Measurements from ENCODE around the gene HP.
A peak's percentile ranks its signal among the peaks of the same experiment; 100 is the strongest.

The HP gene

DNA sequence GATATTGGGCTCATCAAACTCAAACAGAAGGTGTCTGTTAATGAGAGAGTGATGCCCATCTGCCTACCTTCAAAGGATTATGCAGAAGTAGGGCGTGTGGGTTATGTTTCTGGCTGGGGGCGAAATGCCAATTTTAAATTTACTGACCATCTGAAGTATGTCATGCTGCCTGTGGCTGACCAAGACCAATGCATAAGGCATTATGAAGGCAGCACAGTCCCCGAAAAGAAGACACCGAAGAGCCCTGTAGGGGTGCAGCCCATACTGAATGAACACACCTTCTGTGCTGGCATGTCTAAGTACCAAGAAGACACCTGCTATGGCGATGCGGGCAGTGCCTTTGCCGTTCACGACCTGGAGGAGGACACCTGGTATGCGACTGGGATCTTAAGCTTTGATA is 6.1 kb downstream of the HP start:
- no peaks in the 10 kb centered on the region for H3K36me3 ChIP-seq
- no peaks in the 10 kb centered on the region for H3K9me3 ChIP-seq
- no peaks in the 10 kb centered on the region for H3K27me3 ChIP-seq
- TF ChIP-seq, protein P1, sequence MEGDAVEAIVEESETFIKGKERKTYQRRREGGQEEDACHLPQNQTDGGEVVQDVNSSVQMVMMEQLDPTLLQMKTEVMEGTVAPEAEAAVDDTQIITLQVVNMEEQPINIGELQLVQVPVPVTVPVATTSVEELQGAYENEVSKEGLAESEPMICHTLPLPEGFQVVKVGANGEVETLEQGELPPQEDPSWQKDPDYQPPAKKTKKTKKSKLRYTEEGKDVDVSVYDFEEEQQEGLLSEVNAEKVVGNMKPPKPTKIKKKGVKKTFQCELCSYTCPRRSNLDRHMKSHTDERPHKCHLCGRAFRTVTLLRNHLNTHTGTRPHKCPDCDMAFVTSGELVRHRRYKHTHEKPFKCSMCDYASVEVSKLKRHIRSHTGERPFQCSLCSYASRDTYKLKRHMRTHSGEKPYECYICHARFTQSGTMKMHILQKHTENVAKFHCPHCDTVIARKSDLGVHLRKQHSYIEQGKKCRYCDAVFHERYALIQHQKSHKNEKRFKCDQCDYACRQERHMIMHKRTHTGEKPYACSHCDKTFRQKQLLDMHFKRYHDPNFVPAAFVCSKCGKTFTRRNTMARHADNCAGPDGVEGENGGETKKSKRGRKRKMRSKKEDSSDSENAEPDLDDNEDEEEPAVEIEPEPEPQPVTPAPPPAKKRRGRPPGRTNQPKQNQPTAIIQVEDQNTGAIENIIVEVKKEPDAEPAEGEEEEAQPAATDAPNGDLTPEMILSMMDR (IDR thresholded peaks at IDR 0.05; ENCODE audit: low read depth, low read length) = no peak
- H3K4me3 ChIP-seq (ENCODE audit: low read depth, low read length) = no peak overlapping the region
- no peak for DNase-seq
- no peaks in the 10 kb centered on the region for H3K4me1 ChIP-seq

DNA sequence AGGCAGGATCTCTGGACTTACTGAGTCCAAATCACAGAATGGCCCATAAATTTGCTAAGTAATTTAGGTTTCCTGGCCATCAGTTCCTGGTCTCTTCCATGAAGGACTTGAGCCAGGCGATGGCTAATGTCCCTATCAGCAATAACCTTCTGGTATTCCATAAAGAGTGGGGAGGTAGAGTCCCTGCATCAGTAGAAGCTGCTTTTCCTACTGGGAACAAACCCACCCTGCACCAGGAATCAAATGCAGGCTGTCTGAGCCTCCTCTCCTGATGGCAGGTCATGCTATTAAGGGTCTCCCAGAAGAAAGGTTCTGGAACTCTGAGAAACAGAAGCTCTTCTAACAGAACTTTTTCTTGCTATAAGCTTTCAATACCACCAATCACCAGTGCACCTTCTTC is 7.3 kb downstream of the HP start:
- no peak for DNase-seq
- Histone ChIP-seq H3K27me3 (no peaks in the 10 kb centered on the region), H3K9me3 (no peaks in the 10 kb centered on the region), H3K4me1 (no peaks in the 10 kb centered on the region), H3K4me3 (ENCODE audit: low read depth, low read length) (no peak overlapping the region), H3K36me3 (no peaks in the 10 kb centered on the region)
- TF ChIP-seq, protein P1 (IDR thresholded peaks at IDR 0.05; ENCODE audit: low read depth, low read length) = no peak

DNA sequence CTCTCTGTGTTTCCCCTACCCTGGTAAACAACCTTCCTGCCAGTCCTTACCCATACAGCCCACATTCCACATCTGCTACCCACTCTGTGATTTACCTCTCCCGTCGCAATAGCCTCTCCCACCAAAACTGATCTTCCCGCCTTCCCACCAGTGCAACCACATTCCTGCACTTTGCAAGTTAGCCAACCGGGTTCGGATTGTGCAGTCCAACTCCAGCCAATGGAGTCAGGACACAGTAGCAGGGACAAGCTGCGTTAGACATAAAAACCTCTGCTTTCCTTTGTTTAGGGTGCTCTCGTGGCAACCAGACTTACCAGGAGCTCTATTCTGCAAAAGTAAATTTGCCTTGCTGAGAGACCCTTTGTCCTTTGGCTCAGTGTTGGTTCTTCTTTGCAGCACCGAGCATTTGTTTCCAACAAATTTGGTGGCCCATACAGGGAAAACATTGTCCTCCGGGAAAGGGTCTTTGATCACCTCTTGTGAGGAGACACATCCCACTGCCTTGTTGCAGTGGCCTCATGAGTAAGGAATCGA is 10.1 kb downstream of the HP start:
- H3K4me1 ChIP-seq = no peaks in the 10 kb centered on the region
- TF ChIP-seq, protein P1 (IDR thresholded peaks at IDR 0.05; ENCODE audit: low read depth, low read length) = no peak
- no peaks in the 10 kb centered on the region for H3K27me3 ChIP-seq
- DNase-seq = no peak
- H3K9me3 ChIP-seq = no peaks in the 10 kb centered on the region
- H3K36me3 ChIP-seq = no peaks in the 10 kb centered on the region
- H3K4me3 ChIP-seq (ENCODE audit: low read depth, low read length) = no peak overlapping the region

DNA sequence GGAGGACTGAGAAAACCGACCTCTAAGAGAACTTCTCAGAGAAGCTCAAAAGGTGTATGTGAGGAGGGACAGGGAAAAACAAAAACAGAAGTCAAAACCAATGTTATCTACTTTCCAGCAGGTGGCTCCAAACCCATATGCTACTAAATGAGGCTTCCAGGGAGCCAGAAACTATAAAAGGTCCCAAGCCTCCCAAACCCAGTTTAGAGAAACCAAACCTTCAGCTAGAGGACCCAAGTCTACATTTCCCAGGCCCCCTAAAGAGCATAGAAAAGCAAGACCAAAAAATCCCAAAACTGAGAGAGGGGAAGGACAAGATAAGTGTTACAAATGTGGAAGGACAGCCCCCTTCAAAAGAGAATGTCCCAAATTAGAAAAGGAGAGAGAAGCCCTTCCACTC is 12.4 kb downstream of the HP start:
- DNase-seq = no peak
- no peak overlapping the region for H3K4me3 ChIP-seq (ENCODE audit: low read depth, low read length)

DNA sequence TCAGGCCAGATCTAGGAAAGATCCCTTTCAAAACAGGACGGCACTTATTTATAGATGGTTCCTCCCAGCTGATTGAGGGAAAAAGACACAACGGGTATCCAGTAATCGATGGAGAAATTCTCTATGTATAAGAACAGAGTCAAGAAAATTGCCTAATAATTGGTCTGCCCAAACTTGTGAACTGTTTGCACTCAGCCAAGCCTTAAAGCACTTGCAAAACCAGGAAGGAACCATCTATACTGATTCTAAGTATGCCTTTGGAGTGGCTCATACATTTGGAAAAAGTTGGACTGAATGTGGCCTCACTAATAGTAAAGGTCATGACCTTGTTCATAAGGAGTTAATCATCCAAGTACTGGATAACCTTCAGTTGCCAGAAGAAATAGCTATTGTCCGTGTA is 14.6 kb downstream of the HP start:
- no peak for DNase-seq
- Histone ChIP-seq H3K4me1 (no peaks in the 10 kb centered on the region), H3K27me3 (no peaks in the 10 kb centered on the region), H3K4me3 (ENCODE audit: low read depth, low read length) (no peak overlapping the region), H3K36me3 (no peaks in the 10 kb centered on the region; the same call in 1 of the 2 replicates), H3K9me3 (no peaks in the 10 kb centered on the region)
- TF ChIP-seq, protein P1 (IDR thresholded peaks at IDR 0.05; ENCODE audit: low read depth, low read length) = no peak

More for the DNA sequence above, 12.4 kb downstream of the HP start:
- Histone ChIP-seq H3K36me3 (no peaks in the 10 kb centered on the region; the same call in 1 of the 2 replicates), H3K9me3 (no peaks in the 10 kb centered on the region), H3K27me3 (no peaks in the 10 kb centered on the region), H3K4me1 (no peaks in the 10 kb centered on the region)
- TF ChIP-seq, protein P1 (IDR thresholded peaks at IDR 0.05; ENCODE audit: low read depth, low read length) = peak; percentile 74

DNA sequence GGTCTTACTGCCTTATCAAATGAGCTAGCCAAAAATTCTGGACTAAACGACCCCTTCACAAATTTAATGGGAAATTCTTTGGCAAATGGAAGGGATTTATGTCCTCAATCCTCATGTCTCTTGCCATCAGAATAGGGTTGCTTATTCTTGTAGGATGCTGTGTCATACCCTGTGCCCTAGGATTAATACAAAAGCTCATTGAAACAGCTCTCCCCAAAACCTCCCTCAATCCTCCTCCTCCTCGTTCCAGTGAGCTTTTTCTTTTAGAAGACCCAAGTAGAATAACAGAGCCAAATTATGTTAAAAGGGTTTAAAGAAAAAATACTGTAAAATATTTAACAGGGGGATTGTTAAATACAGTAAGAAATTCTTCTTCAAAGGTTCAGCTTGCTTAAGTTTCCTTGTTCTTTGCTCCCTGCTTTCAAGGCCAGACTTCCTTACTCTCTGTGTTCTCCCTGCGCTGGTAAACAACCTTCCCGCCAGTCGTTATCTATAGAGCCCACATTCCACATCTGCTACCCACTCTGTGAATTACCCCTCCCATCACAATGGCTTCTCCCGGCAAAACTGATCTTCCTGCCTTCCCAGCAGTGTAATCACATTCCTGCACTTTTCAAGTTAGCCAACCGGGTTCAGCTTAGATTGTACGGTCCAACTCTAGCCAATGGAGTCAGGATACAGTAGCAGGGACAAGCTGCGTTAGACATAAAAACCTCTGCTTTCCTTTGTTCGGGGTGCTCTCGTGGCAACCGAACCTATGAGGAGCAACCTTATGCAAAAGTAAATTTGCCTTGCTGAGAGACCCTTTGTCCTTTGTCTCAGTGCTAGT is 18.4 kb downstream of the HP start:
- Histone ChIP-seq H3K36me3 (no peaks in the 10 kb centered on the region; the same call in 1 of the 2 replicates), H3K4me1 (no peaks in the 10 kb centered on the region), H3K27me3 (no peaks in the 10 kb centered on the region), H3K4me3 (ENCODE audit: low read depth, low read length) (no peak overlapping the region), H3K9me3 (no peaks in the 10 kb centered on the region)
- TF ChIP-seq, protein P1 (IDR thresholded peaks at IDR 0.05; ENCODE audit: low read depth, low read length) = no peak
- no peak for DNase-seq
